ENCODE results near the gene PDGFD.

- TF ChIP-seq CTCF (IDR thresholded peaks at IDR 0.05) (no peak), POLR2A (IDR thresholded peaks at IDR 0.05) (no peak), EP300 (IDR thresholded peaks at IDR 0.05) (no peak)
Observed at GRCh38 chr11:103880968-103881367, 283.0 kb downstream of the PDGFD start.

Measured in tibial nerve (tissue), 4 donors.